Esophagus muscularis mucosa (tissue), 4 donors: ENCODE results near the gene SPC25.

ENCODE experiments used
- CTCF ChIP-seq, 3 experiments: fragments of 200-600 bp in 2 of 3; fragments of 450-650 bp in 1 of 3; sonication (generic) in 2 of 3; IDR thresholded peaks; one replicate each; pipeline ENCODE4 v1.5.1; 2017 to 2019; ENCODE audit warnings: antibody characterized with exemption in 3 of 3, mild to moderate bottlenecking in 2 of 3, moderate library complexity in 1 of 3
- EP300 ChIP-seq: sonication (generic); formaldehyde crosslinking; IDR thresholded peaks from one replicate; pipeline ENCODE4 v1.6.1; 2017; ENCODE audit warnings: antibody characterized with exemption
- POLR2AphosphoS5 ChIP-seq, 2 donors: sonication (generic); formaldehyde crosslinking; IDR thresholded peaks; one replicate each; pipeline ENCODE4 v1.6.1; 2017; ENCODE audit warnings: antibody characterized with exemption in 2 of 2

- no peak for TF ChIP-seq CTCF (IDR thresholded peaks at IDR 0.05)
- no peak for TF ChIP-seq EP300
- TF ChIP-seq POLR2AphosphoS5 (IDR thresholded peaks at IDR 0.05): no peak
Observed at GRCh38 chr2:168929031-168929430, 38.8 kb upstream of the SPC25 start.
